K562 (cell line): ENCODE results near the gene ANKS1A. TPM values are rescaled to one million over a fixed set of nuclear protein-coding genes. Genes with fewer than 3 reads are reported as not detected.

ENCODE experiments used
- ARID4B ChIP-seq: sonication (generic); formaldehyde crosslinking; IDR thresholded peaks from 2 replicates; pipeline ENCODE4 v1.8.0; 2022; ENCODE audit warnings: mild to moderate bottlenecking, missing genetic modification reagents
- EGR1 ChIP-seq: fragments of 450-650 bp; conservative IDR thresholded peaks from 2 replicates; pipeline ENCODE4 v1.6.1; 2017; ENCODE audit warnings: mild to moderate bottlenecking
- ETV1 ChIP-seq: fragments of 450-650 bp; conservative IDR thresholded peaks from 2 replicates; pipeline ENCODE4 v1.6.1; 2016; ENCODE audit warnings: missing genetic modification characterization, control low read depth, low read depth, missing compliant biosample characterization
- HES1 ChIP-seq: fragments of 450-650 bp; IDR thresholded peaks from 2 replicates; pipeline ENCODE4 v1.6.1; 2016; ENCODE audit warnings: low read depth, mild to moderate bottlenecking, moderate library complexity
- NRF1 ChIP-seq, 2 experiments: fragments of 450-650 bp; IDR thresholded peaks in 1 of 2; conservative IDR thresholded peaks in 1 of 2; 2 replicates each; pipeline ENCODE4 v1.6.1; 2014; ENCODE audit warnings: mild to moderate bottlenecking in 2 of 2
- PTTG1 ChIP-seq: fragments of 450-650 bp; IDR thresholded peaks from 2 replicates; pipeline ENCODE4 v1.6.1; 2016; ENCODE audit warnings: low read depth, mild to moderate bottlenecking, missing genetic modification characterization, missing compliant biosample characterization
- ZNF318 ChIP-seq, 2 experiments: fragments of 450-650 bp; IDR thresholded peaks; 2 replicates each; pipeline ENCODE4 v1.6.1; 2016; ENCODE audit warnings: mild to moderate bottlenecking in 2 of 2, borderline replicate concordance in 1 of 2, low read depth in 1 of 2, moderate library complexity in 1 of 2
- polyA plus RNA-seq, 8 experiments: library from polyadenylated mRNA; depleted of rRNA in 4 of 8; stranded (reverse) in 5 of 8; unstranded in 3 of 8; fragments of >200 nt; fragmentation: Nextera tagmentation in 2 of 8; fragmentation: Illumina TruSeq in 1 of 8; extraction: Ambion mirVana in 2 of 8; extraction: Trizol in 1 of 8; gene quantifications; 2 replicates each; pipeline versions ENCODE4 v1.2.1 to v1.2.3, GENCODE V29; 2011 to 2014; ENCODE audit warnings: inconsistent platforms in 1 of 8, missing spikeins in 1 of 8
- total RNA-seq, 7 experiments: library from RNA; depleted of rRNA in 6 of 7; stranded (reverse); fragments of >200 nt in 6 of 7; fragmentation: Illumina TruSeq in 2 of 7; extraction: Trizol in 2 of 7; gene quantifications; 2 replicates each; pipeline versions ENCODE4 v1.2.1 to v1.2.3, GENCODE V29; 2011 to 2021; ENCODE audit warnings: low replicate concordance in 1 of 7
- TF ChIP-seq, protein P1 (sequence below): fragments of 250-450 bp; sonication (Bioruptor Pico); IDR thresholded peaks from 2 replicates; pipeline ENCODE4 v1.9.0; 2021; ENCODE audit warnings: mild to moderate bottlenecking, inconsistent platforms

Gene ANKS1A
- total and polyA plus RNA-seq, 9 of the 15 experiments (the other 6 are each of a cell fraction or from before 2014, with no cell fraction given) = 1.1 to 13.8 (median 5.3) TPM

DNA sequence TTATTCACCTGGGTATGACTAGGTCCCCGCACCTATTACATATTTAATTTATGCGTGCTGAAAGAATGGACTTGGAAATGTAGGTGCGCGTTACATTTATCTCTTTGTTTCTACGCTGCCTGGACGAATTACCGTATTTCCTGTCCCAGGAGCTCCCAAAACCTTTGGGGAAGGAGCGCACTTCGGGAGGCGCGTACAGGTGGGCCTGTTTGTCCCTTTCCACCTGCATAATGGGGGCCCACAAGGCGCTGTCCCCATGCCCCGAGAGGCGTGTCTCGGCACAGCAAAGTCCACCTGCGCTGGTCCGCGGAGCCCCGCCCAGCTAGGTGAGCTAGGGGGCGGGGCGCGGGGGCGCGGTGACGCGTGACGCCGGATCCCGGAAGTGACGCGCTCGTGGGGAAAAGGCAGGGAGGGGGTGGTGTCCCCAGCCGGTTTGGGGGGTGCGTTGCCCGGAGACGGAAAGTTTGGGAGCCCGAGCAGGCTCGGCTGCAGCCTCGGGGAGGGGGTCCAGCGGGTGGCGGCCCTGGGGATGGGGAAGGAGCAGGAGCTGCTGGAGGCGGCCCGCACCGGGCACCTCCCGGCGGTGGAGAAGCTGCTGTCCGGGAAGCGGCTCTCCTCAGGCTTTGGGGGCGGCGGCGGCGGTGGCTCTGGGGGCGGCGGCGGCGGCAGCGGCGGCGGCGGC lies at the start of gene ANKS1A (continued):
- TF ChIP-seq, protein P1, sequence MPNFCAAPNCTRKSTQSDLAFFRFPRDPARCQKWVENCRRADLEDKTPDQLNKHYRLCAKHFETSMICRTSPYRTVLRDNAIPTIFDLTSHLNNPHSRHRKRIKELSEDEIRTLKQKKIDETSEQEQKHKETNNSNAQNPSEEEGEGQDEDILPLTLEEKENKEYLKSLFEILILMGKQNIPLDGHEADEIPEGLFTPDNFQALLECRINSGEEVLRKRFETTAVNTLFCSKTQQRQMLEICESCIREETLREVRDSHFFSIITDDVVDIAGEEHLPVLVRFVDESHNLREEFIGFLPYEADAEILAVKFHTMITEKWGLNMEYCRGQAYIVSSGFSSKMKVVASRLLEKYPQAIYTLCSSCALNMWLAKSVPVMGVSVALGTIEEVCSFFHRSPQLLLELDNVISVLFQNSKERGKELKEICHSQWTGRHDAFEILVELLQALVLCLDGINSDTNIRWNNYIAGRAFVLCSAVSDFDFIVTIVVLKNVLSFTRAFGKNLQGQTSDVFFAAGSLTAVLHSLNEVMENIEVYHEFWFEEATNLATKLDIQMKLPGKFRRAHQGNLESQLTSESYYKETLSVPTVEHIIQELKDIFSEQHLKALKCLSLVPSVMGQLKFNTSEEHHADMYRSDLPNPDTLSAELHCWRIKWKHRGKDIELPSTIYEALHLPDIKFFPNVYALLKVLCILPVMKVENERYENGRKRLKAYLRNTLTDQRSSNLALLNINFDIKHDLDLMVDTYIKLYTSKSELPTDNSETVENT = 0 out of 2 replicates have a peak, but pooled peaks have one; percentile 64
- TF ChIP-seq HES1 (0 out of 2 replicates have a peak, but pooled peaks have one; percentile 21), PTTG1 (tag) (no peak), ZNF318 (IDR thresholded peaks at IDR 0.05; ENCODE audit: borderline replicate concordance in 1 of 2, low read depth in 1 of 2) (no peak), EGR1 (peak; percentile 95), NRF1 (conservative IDR thresholded peaks at IDR 0.05 in 1 of 2, IDR thresholded peaks at IDR 0.05 in 1 of 2) (peak; percentile 78 to 81), ETV1 (tag) (peak; percentile 73), ARID4B (CRISPR knock-in tag) (peak; percentile 91)
